Breast epithelium (tissue), 4 donors: ENCODE data around the gene ADCY1. TPM values are rescaled to one million over a fixed set of nuclear protein-coding genes. Genes with fewer than 3 reads are reported as not detected.
"Not testable (repeated sequence)": the region's sequence is repeated elsewhere in the genome, so short reads cannot be mapped to it uniquely, and the experiment has no call there.

Experiments used
- DNase-seq, 2 donors: peaks; one replicate each; pipeline ENCODE4 v3.0.0-alpha.2; 2019; ENCODE audit warnings: low spot score in 2 of 2
- H3K27ac ChIP-seq, 2 donors: fragments of 200-600 bp; sonication (generic) in 1 of 2; one replicate each; pipeline ENCODE4 v1.5.1; 2016 to 2019; ENCODE audit warnings: mild to moderate bottlenecking in 1 of 2
- H3K27me3 ChIP-seq, 2 donors: fragments of 200-600 bp; sonication (generic) in 1 of 2; one replicate each; pipeline versions ENCODE4 v1.5.1 to v1.6.0; 2017 to 2019; ENCODE audit warnings: control low read depth in 1 of 2, mild to moderate bottlenecking in 1 of 2
- H3K36me3 ChIP-seq: fragments of 200-600 bp; one replicate; pipeline ENCODE4 v1.5.1; 2019
- H3K4me1 ChIP-seq, 2 donors: fragments of 200-600 bp; sonication (generic); one replicate each; pipeline ENCODE4 v1.5.1; 2016 to 2019; ENCODE audit warnings: control low read depth in 1 of 2
- H3K4me3 ChIP-seq, 3 donors: fragments of 200-600 bp; sonication (generic); 1 replicate in 2 of 3; 2 replicates in 1 of 3; pipeline ENCODE4 v1.5.1; 2016 to 2019; ENCODE audit warnings: mild to moderate bottlenecking in 3 of 3, moderate library complexity in 2 of 3
- H3K9me3 ChIP-seq, 2 donors: fragments of 200-600 bp; sonication (generic) in 1 of 2; one replicate each; pipeline ENCODE4 v1.5.1; 2016 to 2019; ENCODE audit warnings: control low read depth in 1 of 2
- POLR2A ChIP-seq: fragments of 450-650 bp; IDR thresholded peaks from one replicate; pipeline ENCODE4 v1.6.1; 2016; ENCODE audit warnings: antibody characterized with exemption, mild to moderate bottlenecking, moderate library complexity
- POLR2AphosphoS5 ChIP-seq, 3 donors: sonication (generic); formaldehyde crosslinking; IDR thresholded peaks; one replicate each; pipeline ENCODE4 v1.6.1; 2017; ENCODE audit warnings: antibody characterized with exemption in 3 of 3
- intact Hi-C: fragments of 100-400 bp; cut with DNase I; formaldehyde crosslinking; loops from one replicate; pipeline ENCODE4 v1.15.1; 2023; ENCODE audit warnings: low total_unique reads
- total RNA-seq, 3 donors: library from RNA; depleted of rRNA; stranded (reverse); fragments of >200 nt; gene quantifications; one replicate each; pipeline ENCODE4 v1.1.0, GENCODE V29; 2016
- TF ChIP-seq, protein P1 (sequence below), 3 donors: fragments of 450-650 bp; IDR thresholded peaks; one replicate each; pipeline ENCODE4 v1.5.1; 2016 to 2017; ENCODE audit warnings: antibody characterized with exemption in 3 of 3, mild to moderate bottlenecking in 3 of 3, moderate library complexity in 3 of 3

ADCY1 gene
- 10 to 100 TPM in 1 of 3 donors, 1 to 10 TPM in 2; 1.6 to 14.4 (median 2.5) TPM for total RNA-seq

GRCh38 chr7:45573661-45574415, at the start of gene ADCY1:
ADCY1 (plus strand) TSS chr7:45574368; CDS start chr7:45574544, 176 bp downstream.
- TF ChIP-seq POLR2AphosphoS5 (IDR thresholded peaks at IDR 0.05) = no peak
- no peak for TF ChIP-seq POLR2A
- TF ChIP-seq, protein P1, sequence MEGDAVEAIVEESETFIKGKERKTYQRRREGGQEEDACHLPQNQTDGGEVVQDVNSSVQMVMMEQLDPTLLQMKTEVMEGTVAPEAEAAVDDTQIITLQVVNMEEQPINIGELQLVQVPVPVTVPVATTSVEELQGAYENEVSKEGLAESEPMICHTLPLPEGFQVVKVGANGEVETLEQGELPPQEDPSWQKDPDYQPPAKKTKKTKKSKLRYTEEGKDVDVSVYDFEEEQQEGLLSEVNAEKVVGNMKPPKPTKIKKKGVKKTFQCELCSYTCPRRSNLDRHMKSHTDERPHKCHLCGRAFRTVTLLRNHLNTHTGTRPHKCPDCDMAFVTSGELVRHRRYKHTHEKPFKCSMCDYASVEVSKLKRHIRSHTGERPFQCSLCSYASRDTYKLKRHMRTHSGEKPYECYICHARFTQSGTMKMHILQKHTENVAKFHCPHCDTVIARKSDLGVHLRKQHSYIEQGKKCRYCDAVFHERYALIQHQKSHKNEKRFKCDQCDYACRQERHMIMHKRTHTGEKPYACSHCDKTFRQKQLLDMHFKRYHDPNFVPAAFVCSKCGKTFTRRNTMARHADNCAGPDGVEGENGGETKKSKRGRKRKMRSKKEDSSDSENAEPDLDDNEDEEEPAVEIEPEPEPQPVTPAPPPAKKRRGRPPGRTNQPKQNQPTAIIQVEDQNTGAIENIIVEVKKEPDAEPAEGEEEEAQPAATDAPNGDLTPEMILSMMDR (IDR thresholded peaks at IDR 0.05) = no peak

DNA sequence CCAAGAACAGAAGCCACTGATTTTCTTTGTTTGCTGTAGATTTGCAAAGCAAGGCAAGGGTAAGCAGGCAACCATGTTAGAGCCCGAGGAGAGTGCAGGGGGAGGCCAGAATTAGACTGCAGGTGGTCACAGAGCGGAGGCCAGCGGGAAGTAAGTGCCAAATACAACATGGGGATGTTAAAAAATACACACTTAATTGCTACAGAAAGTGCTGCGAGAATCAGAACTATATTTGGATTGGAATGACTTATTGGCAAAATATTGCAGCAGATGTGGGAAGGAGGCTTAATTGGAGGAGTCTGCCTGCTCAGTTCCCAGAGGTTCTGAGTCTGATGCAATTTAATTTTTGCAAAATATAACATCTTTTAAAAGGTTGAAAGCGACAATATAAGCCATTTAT, 49.7 kb upstream of the ADCY1 start:
- TF ChIP-seq, protein P1 (IDR thresholded peaks at IDR 0.05) = no peak
- TF ChIP-seq POLR2A (no peak), POLR2AphosphoS5 (IDR thresholded peaks at IDR 0.05) (no peak)
- Histone ChIP-seq H3K4me3 (no peak overlapping the region), H3K9me3 (peaks cover 0 to 5% of the 10 kb centered on the region in 2 donors), H3K36me3 (no peaks in the 10 kb centered on the region), H3K27ac (no peak overlapping the region), H3K4me1 (no peaks in the 10 kb centered on the region), H3K27me3 (no peaks in the 10 kb centered on the region)
- intact Hi-C loops = no loop called here
- DNase-seq = no peak

More at GRCh38 chr7:45573661-45574415, at the start of gene ADCY1:
- H3K27ac ChIP-seq = peak within 1 kb of the TSS in 1 of 2 donors; percentile 19
- H3K9me3 ChIP-seq = no peaks in the 10 kb centered on the region
- H3K36me3 ChIP-seq = no peaks in the 10 kb centered on the region
- peaks cover 0 to 8% of the 10 kb centered on the region in 2 donors for H3K4me1 ChIP-seq
- peaks cover 0 to 23% of the 10 kb centered on the region in 2 donors for H3K27me3 ChIP-seq
- H3K4me3 ChIP-seq = peak within 1 kb of the TSS; percentile 49 to 80 (median 58)
- intact Hi-C loops = no loop called here
- DNase-seq = no peak

DNA sequence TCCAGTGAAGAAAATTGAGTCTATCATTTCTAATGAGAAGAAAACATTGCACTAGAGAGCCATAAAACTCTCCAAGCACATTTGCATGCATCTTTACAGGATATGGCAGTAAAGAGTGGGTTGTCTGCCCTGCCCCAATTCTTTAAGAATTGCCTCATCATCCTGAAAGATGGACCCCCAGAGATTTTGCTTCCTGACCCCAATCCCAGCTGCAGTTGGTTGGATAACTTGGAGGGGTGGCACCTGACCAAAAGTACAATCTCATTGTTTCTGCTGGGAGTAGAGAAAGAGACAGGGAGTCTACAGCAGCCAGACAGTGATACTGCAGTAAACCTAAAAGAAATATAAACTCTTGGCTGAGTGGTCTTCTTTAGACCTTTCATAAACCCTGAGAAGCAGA, 49.1 kb upstream of the ADCY1 start:
- TF ChIP-seq POLR2A (no peak), POLR2AphosphoS5 (IDR thresholded peaks at IDR 0.05) (no peak)
- TF ChIP-seq, protein P1 (IDR thresholded peaks at IDR 0.05) = no peak
- Histone ChIP-seq H3K27ac (no peak overlapping the region), H3K4me3 (no peak overlapping the region), H3K36me3 (no peaks in the 10 kb centered on the region), H3K9me3 (peaks cover 0 to 5% of the 10 kb centered on the region in 2 donors), H3K27me3 (no peaks in the 10 kb centered on the region), H3K4me1 (no peaks in the 10 kb centered on the region)
- intact Hi-C loops = no loop called here
- no peak for DNase-seq

DNA sequence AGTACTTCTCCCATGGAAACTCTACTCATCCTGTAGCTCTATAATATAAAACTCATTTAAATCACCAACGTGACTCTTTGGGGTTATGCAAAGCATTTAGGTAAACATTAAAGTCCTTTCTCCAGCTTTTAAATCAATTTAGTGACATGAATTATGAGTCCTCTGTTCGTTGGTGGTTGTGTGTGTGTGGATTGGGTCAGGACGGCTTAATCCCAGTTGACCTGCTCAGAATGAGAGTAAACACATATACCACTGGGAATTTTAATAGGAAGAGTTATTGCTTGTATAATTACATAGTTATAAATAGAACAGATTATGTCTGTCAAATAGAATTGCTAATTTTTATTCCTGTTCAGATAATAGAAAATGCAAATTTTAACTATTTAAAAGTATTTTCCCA, 30.7 kb upstream of the ADCY1 start:
- no peak overlapping the region for H3K27ac ChIP-seq
- TF ChIP-seq POLR2A = no peak
- TF ChIP-seq, protein P1 (IDR thresholded peaks at IDR 0.05) = no peak
- no peak for TF ChIP-seq POLR2AphosphoS5 (IDR thresholded peaks at IDR 0.05)
- no peak overlapping the region for H3K4me3 ChIP-seq
- DNase-seq = no peak
- peaks cover 0 to 18% of the 10 kb centered on the region in 2 donors for H3K9me3 ChIP-seq
- H3K4me1 ChIP-seq = no peaks in the 10 kb centered on the region
- H3K36me3 ChIP-seq = no peaks in the 10 kb centered on the region
- no peaks in the 10 kb centered on the region for H3K27me3 ChIP-seq
- intact Hi-C loops = no loop called here

DNA sequence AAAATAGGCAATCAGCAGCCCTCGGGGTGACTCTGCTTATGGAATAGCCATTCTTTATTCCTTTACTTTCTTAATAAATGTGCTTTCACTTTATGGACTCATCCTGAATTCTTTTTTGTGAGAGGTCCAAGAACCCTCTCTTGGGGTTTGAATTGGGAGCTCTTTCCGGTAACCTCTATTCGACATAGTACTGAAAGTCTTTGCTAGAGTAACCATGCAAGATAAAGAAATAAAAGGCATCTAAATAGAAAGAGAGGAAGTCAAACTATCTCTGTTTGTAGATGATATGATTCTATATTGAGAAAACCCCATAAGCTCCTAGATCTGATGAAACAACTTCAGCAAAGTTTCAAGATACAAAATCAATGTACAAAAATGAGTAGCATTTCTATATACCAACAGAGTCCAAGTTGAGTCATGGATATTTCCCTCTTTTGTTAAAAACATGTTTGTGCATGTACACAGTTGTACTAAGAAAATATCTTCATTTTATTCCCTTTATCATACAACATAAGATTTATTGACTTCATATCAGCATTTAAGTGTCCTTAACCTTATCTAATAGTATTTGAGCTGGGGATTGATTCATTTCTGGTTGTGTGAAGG, 29.0 kb upstream of the ADCY1 start:
- peak overlapping the region in 1 of 2 donors; percentile 25 for H3K27ac ChIP-seq
- H3K4me1 ChIP-seq, H3K4me3 ChIP-seq, H3K36me3 ChIP-seq, DNase-seq, intact Hi-C loops, H3K9me3 ChIP-seq, H3K27me3 ChIP-seq: not testable (repeated sequence)

- H3K9me3 ChIP-seq, DNase-seq, H3K27me3 ChIP-seq, intact Hi-C loops, H3K4me1 ChIP-seq, H3K27ac ChIP-seq, H3K36me3 ChIP-seq, H3K4me3 ChIP-seq: not testable (repeated sequence)
Measured at GRCh38 chr7:45548917-45549316, 25.3 kb upstream of the ADCY1 start.
